GM19240 (cell line): ENCODE measurements around the gene SPATA31A6.
"Not testable (repeated sequence)": the region's sequence is repeated elsewhere in the genome, so short reads cannot be mapped to it uniquely, and the experiment has no call there.

Experiments used
- DNase-seq: peaks from one replicate; pipeline ENCODE4 v3.0.0; 2011; ENCODE audit warnings: low spot score; ENCODE audit not compliant: insufficient read length

SPATA31A6 gene

GRCh38 chr9:42183359-42183758 is at the start of gene SPATA31A6:
TSS of gene SPATA31A6 (plus strand) at chr9:42183659. CDS start at chr9:42183688, 29 bp downstream.
- DNase-seq: not testable (repeated sequence)

- not testable (repeated sequence) for DNase-seq
Measured at GRCh38 chr9:42160299-42160698, 23.2 kb upstream of the SPATA31A6 start.

GRCh38 chr9:42219861-42220260 is 36.4 kb downstream of the SPATA31A6 start:
- not testable (repeated sequence) for DNase-seq

GRCh38 chr9:42223230-42223629 is 39.8 kb downstream of the SPATA31A6 start:
- DNase-seq: not testable (repeated sequence)

- not testable (repeated sequence) for DNase-seq
Measured at GRCh38 chr9:42233031-42233430, 49.6 kb downstream of the SPATA31A6 start.

- not testable (repeated sequence) for DNase-seq
Measured at GRCh38 chr9:42234610-42235009, 51.2 kb downstream of the SPATA31A6 start.

DNA sequence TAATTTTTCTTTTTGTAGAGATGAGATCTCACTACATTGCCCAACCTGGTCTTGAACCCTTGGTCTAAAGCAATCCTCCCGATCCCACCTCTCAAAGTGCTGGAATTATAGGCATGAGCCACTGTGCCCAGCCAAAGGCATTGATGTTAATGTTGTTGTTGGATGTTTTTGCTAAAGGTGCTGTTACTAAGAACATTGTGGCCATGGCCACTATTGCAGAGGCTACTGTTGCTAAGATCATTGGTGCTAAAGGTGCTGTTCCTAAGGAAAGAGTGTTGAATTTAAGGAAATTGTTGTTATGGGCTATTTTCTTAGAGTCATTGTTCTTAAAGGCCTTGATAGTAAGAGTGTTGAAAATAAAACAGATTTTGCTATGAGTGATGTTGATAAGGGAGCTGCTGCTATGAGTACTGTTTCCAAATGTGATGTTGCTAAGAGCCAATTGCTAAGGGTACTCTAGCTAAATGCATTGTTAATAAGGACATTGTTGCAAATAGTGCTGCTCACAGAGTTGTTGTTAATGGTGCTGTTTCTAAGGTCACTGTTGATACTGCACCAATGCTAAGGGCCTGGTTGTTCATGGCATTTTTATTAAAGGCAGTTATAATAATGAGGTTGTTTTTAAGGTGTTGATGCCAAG is 52.0 kb downstream of the SPATA31A6 start:
- DNase-seq: not testable (repeated sequence)

GRCh38 chr9:42236097-42236496 is 52.6 kb downstream of the SPATA31A6 start:
- DNase-seq: not testable (repeated sequence)

GRCh38 chr9:42237381-42237780 is 53.9 kb downstream of the SPATA31A6 start:
- DNase-seq: not testable (repeated sequence)

DNA sequence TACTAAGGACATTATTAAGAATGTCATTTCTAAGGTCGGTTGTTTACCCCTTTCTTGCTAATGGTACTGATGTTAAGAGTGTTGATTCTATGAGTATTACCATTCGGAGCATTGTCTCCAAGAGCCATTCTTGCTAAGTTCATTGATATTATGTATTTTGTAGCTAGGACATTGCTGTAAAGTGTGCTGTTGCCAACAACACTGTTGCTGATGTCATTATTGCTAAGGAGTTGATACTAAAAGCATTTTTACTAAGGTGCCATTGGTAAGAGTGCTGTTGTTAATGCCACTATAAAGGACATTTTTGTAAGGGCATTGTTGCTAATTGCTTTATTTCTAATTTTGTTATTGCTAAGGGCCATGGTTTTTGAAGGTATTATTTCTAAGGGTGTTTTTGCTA is 55.4 kb downstream of the SPATA31A6 start:
- DNase-seq: not testable (repeated sequence)
